ENCODE results near the gene C6orf120.

GRCh38 chr6:169661391-169661756 is 40.6 kb upstream of the C6orf120 start:
- TF ChIP-seq CTCF (IDR thresholded peaks at IDR 0.05 in 8 of 11, conservative IDR thresholded peaks at IDR 0.05 in 3 of 11) (no peak), POLR2A (IDR thresholded peaks at IDR 0.05) (no peak), POLR2AphosphoS5 (IDR thresholded peaks at IDR 0.05) (no peak)
